C4-2B (cell line): ENCODE results near the gene CHST12.

ENCODE experiments used
- ZFX ChIP-seq: fragments of 450-650 bp; IDR thresholded peaks from 2 replicates; pipeline ENCODE4 v1.6.1; 2017
- TF ChIP-seq, protein P1 (sequence below): fragments of 450-650 bp; conservative IDR thresholded peaks from 2 replicates; pipeline ENCODE4 v1.5.1; 2017; ENCODE audit warnings: mild to moderate bottlenecking

DNA sequence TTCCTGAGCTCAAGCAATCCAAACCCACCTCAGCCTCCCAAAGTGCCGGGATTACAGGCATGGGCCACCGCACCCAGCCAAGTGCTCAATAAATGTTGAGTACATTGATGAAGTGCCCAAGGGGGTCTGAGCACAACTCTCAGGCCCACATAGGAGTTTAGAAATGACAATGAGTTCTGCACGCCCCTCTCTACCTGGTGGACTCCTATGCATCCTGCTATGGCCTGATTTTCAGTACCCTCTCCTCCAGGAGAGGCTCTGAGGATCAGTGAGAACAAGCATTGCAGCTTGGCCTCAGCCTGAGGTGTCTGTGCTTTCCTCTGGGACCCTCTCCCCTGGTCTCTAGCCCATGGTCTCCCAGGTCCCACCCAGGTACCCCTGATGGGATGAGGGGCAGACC is 93.7 kb downstream of the CHST12 start:
- TF ChIP-seq, protein P1, sequence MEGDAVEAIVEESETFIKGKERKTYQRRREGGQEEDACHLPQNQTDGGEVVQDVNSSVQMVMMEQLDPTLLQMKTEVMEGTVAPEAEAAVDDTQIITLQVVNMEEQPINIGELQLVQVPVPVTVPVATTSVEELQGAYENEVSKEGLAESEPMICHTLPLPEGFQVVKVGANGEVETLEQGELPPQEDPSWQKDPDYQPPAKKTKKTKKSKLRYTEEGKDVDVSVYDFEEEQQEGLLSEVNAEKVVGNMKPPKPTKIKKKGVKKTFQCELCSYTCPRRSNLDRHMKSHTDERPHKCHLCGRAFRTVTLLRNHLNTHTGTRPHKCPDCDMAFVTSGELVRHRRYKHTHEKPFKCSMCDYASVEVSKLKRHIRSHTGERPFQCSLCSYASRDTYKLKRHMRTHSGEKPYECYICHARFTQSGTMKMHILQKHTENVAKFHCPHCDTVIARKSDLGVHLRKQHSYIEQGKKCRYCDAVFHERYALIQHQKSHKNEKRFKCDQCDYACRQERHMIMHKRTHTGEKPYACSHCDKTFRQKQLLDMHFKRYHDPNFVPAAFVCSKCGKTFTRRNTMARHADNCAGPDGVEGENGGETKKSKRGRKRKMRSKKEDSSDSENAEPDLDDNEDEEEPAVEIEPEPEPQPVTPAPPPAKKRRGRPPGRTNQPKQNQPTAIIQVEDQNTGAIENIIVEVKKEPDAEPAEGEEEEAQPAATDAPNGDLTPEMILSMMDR, result no peak
- no peak for TF ChIP-seq ZFX
